PC-9 (cell line): ENCODE data around the gene DENND1A. TPM values are rescaled to one million over a fixed set of nuclear protein-coding genes. Genes with fewer than 3 reads are reported as not detected.

Experiments
- BruUV-seq: library from RNA; stranded (reverse); fragments of 400-500 nt; replicated peaks from 2 replicates; lab custom pipeline; 2021; lab: Mats Ljungman, UMichigan
- CTCF ChIA-PET: fragments of 300-600 bp; sonication (Branson Sonifier 250); formaldehyde crosslinking; loops from one replicate; lab custom pipeline; 2022; ENCODE audit warnings: antibody characterized with exemption; lab: Charles Lee
- POLR2A ChIA-PET: fragments of 300-600 bp; sonication (Branson Sonifier 250); formaldehyde crosslinking; loops from one replicate; lab custom pipeline; 2022; ENCODE audit warnings: antibody characterized with exemption; ENCODE audit not compliant: unreplicated experiment; lab: Charles Lee
- DNase-seq, 2 experiments: peaks; one replicate each; pipeline versions ENCODE4 v3.0.0 to v3.0.0-alpha.2; 2015 to 2022; ENCODE audit warnings: mixed read lengths in 1 of 2
- H2AFZ ChIP-seq: fragments of 200-600 bp; sonication (generic); 2 replicates; pipeline ENCODE4 v1.8.1; 2017; ENCODE audit warnings: antibody characterized with exemption
- H3F3A ChIP-seq: fragments of 200-600 bp; sonication (generic); 2 replicates; pipeline ENCODE4 v1.8.1; 2017; ENCODE audit warnings: antibody characterized with exemption, mild to moderate bottlenecking, low read depth; ENCODE audit not compliant: insufficient read depth
- H3K27ac ChIP-seq: fragments of 200-600 bp; sonication (generic); 2 replicates; pipeline ENCODE4 v1.6.1; 2016; ENCODE audit warnings: mixed run types
- H3K27me3 ChIP-seq: fragments of 200-600 bp; sonication (generic); 2 replicates; pipeline ENCODE4 v1.6.1; 2016; ENCODE audit warnings: low read depth, mixed run types; ENCODE audit not compliant: insufficient read depth
- H3K36me3 ChIP-seq: fragments of 200-600 bp; sonication (generic); 2 replicates; pipeline ENCODE4 v1.6.1; 2016; ENCODE audit warnings: low read depth, mixed run types
- H3K4me1 ChIP-seq: fragments of 200-600 bp; sonication (generic); replicated peaks from 2 replicates; pipeline ENCODE4 v1.6.1; 2016; ENCODE audit warnings: mixed run types; ENCODE audit not compliant: insufficient read depth
- H3K4me2 ChIP-seq: fragments of 200-600 bp; sonication (generic); 2 replicates; pipeline ENCODE4 v1.6.1; 2017; ENCODE audit warnings: mixed run types
- H3K4me3 ChIP-seq: fragments of 200-600 bp; sonication (generic); 2 replicates; pipeline ENCODE4 v1.6.1; 2016; ENCODE audit warnings: mixed run types
- H3K79me2 ChIP-seq: fragments of 200-600 bp; sonication (generic); 2 replicates; pipeline ENCODE4 v1.6.1; 2017; ENCODE audit warnings: low read depth, mixed run types
- H3K9me2 ChIP-seq: fragments of 200-600 bp; sonication (generic); 2 replicates; pipeline ENCODE4 v1.8.1; 2017; ENCODE audit warnings: mild to moderate bottlenecking; ENCODE audit not compliant: insufficient read depth
- H3K9me3 ChIP-seq: fragments of 200-600 bp; sonication (generic); 2 replicates; pipeline ENCODE4 v1.8.1; 2016; ENCODE audit warnings: low read depth; ENCODE audit not compliant: insufficient read depth
- H4K20me1 ChIP-seq: fragments of 200-600 bp; sonication (generic); 2 replicates; pipeline ENCODE4 v1.8.1; 2017; ENCODE audit not compliant: insufficient read depth
- EZH2 ChIP-seq: fragments of 200-600 bp; sonication (generic); IDR thresholded peaks from 2 replicates; pipeline ENCODE4 v1.8.0; 2017; ENCODE audit warnings: antibody characterized with exemption, low read depth
- intact Hi-C: fragments of 100-400 bp; cut with micrococcal nuclease; formaldehyde crosslinking; loops from one replicate; pipeline ENCODE4 v1.10.0; 2022; ENCODE audit not compliant: unreplicated experiment
- total RNA-seq: library from RNA; stranded (reverse); gene quantifications from 2 replicates; pipeline ENCODE4 v1.2.3, GENCODE V29; 2021
- TF ChIP-seq, protein P1 (sequence below): fragments of 200-600 bp; sonication (generic); conservative IDR thresholded peaks from 2 replicates; pipeline ENCODE4 v1.6.1; 2017; ENCODE audit warnings: mixed run types, antibody characterized with exemption, mild to moderate bottlenecking, moderate library complexity

Gene DENND1A
- total RNA-seq, 1 experiment from 2014 or later = 37.7 TPM

DNA sequence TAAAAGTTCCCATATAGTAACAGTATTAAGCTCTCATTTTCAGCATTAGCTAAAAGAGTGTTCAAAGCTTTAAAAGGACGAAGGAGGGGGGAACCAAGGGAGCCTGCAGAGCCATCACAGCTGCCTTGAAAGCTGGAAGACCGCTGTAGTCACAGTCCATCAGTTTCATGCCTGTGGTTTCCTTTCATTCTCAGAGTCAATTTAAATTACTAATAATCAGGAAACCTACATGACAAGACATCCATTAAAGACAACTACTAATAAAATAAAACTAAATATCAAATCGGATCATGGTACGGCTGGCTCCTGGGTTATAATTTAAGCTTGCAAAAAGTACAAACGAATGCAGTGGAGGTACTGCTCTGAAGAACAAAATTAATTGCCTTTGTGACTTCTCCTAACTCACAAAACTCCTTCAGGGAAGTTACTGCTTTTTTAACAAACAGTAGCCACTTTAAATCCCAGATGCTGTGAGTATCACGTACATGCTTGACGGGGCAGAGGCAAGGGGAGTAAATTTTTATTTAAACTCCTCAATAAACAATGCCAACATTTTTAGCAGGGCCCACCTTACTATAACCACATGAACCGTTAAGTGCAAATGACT is 213.5 kb downstream of the DENND1A start:
- H3K27ac ChIP-seq = no peak overlapping the region
- POLR2A ChIA-PET = interaction anchor here (0.5 kb wide), 1 partner anchor 80 kb away, joined by 15 read pairs; no protein-coding TSS in a partner anchor
- H3K9me2 ChIP-seq = no peaks in the 10 kb centered on the region
- H3K4me1 ChIP-seq = no peaks in the 10 kb centered on the region
- DNase-seq = no peak
- no peaks in the 10 kb centered on the region for H3K79me2 ChIP-seq
- intact Hi-C loops = no loop called here
- no peak overlapping the region for H3K4me3 ChIP-seq
- no TSS peak for BruUV-seq
- H3F3A ChIP-seq = no peaks in the 10 kb centered on the region
- H4K20me1 ChIP-seq = no peaks in the 10 kb centered on the region
- no peak overlapping the region for H3K4me2 ChIP-seq
- no peaks in the 10 kb centered on the region for H3K9me3 ChIP-seq
- TF ChIP-seq, protein P1, sequence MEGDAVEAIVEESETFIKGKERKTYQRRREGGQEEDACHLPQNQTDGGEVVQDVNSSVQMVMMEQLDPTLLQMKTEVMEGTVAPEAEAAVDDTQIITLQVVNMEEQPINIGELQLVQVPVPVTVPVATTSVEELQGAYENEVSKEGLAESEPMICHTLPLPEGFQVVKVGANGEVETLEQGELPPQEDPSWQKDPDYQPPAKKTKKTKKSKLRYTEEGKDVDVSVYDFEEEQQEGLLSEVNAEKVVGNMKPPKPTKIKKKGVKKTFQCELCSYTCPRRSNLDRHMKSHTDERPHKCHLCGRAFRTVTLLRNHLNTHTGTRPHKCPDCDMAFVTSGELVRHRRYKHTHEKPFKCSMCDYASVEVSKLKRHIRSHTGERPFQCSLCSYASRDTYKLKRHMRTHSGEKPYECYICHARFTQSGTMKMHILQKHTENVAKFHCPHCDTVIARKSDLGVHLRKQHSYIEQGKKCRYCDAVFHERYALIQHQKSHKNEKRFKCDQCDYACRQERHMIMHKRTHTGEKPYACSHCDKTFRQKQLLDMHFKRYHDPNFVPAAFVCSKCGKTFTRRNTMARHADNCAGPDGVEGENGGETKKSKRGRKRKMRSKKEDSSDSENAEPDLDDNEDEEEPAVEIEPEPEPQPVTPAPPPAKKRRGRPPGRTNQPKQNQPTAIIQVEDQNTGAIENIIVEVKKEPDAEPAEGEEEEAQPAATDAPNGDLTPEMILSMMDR = no peak
- TF ChIP-seq EZH2 = no peak
- CTCF ChIA-PET = no interaction called here
- no peaks in the 10 kb centered on the region for H3K27me3 ChIP-seq
- no peaks in the 10 kb centered on the region for H3K36me3 ChIP-seq
- no peak overlapping the region for H2AFZ ChIP-seq

DNA sequence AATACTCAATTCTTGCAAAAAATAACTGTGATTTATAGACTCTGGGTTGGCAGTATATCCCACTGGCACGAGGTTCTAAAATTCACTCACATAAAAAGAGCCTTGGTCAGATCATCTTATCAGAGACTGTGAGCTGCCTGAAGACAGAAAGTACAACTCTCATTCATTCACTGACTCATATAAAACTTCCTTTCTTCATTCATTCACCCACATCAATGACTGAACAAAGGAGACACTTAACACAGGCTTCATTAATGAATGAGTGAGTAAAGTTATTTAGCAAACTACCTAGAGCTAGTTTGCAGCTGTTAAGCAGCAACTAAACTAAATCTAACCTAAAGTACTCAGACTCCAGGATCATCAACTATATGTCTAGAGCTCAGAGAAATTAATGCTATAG is 214.7 kb downstream of the DENND1A start:
- no peak overlapping the region for H3K4me3 ChIP-seq
- H3K36me3 ChIP-seq = no peaks in the 10 kb centered on the region
- no peak overlapping the region for H3K27ac ChIP-seq
- TF ChIP-seq EZH2 = no peak
- TF ChIP-seq, protein P1 = no peak
- no peaks in the 10 kb centered on the region for H3K79me2 ChIP-seq
- no peak for DNase-seq
- ChIA-PET CTCF (no interaction called here), POLR2A (no interaction called here)
- intact Hi-C loops = no loop called here
- H3K4me1 ChIP-seq = no peaks in the 10 kb centered on the region
- H4K20me1 ChIP-seq = no peaks in the 10 kb centered on the region
- no peaks in the 10 kb centered on the region for H3K27me3 ChIP-seq
- no peak overlapping the region for H2AFZ ChIP-seq
- no peaks in the 10 kb centered on the region for H3K9me2 ChIP-seq
- no TSS peak for BruUV-seq
- H3F3A ChIP-seq = no peaks in the 10 kb centered on the region
- no peaks in the 10 kb centered on the region for H3K9me3 ChIP-seq
- no peak overlapping the region for H3K4me2 ChIP-seq

DNA sequence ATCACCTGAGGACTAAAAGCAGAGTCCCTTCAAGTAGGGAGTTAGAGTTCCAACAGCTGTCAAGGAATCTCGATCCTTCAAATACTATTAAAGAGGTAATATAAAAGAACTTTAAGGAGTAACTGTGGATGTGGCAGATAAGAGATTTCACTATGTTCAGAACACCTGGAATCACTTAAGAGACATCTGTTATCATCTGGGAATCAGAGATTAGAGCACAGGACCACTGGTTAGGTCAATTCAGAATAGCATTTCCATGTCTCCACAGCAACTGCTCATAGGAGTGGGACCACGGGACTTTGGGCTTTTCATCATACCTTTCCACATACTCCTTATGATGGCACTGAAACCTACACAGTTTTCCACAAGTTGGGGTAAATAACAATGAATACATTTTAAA is 216.6 kb downstream of the DENND1A start:
- no peak for DNase-seq
- H3K27me3 ChIP-seq = no peaks in the 10 kb centered on the region
- no peak overlapping the region for H3K4me2 ChIP-seq
- CTCF ChIA-PET = no interaction called here
- no peaks in the 10 kb centered on the region for H3K9me2 ChIP-seq
- H3K79me2 ChIP-seq = no peaks in the 10 kb centered on the region
- H3K4me1 ChIP-seq = no peaks in the 10 kb centered on the region
- no peaks in the 10 kb centered on the region for H3F3A ChIP-seq
- no peaks in the 10 kb centered on the region for H3K9me3 ChIP-seq
- no peak overlapping the region for H3K4me3 ChIP-seq
- no peak overlapping the region for H3K27ac ChIP-seq
- H4K20me1 ChIP-seq = no peaks in the 10 kb centered on the region
- no peak overlapping the region for H2AFZ ChIP-seq
- no peak for TF ChIP-seq EZH2
- TF ChIP-seq, protein P1 = no peak
- POLR2A ChIA-PET = no interaction called here
- BruUV-seq = no TSS peak
- intact Hi-C loops = no loop called here
- H3K36me3 ChIP-seq = no peaks in the 10 kb centered on the region
